ENCODE results near the gene RIPOR2. TPM values are rescaled to one million over a fixed set of nuclear protein-coding genes. Genes with fewer than 3 reads are reported as not detected.

The RIPOR2 gene
- total RNA-seq, 1 donor from 2014 or later: 38.0 TPM

- ATAC-seq: no peak
Observed at GRCh38 chr6:24838994-24839393, 96.8 kb downstream of the RIPOR2 start.

GRCh38 chr6:24838081-24838480 is 97.7 kb downstream of the RIPOR2 start:
- Histone ChIP-seq H3K4me3 (no peak overlapping the region), H3K27ac (no peak overlapping the region), H3K27me3 (ENCODE audit: low read depth) (no peaks in the 10 kb centered on the region), H3K9me3 (no peaks in the 10 kb centered on the region), H3K36me3 (peaks cover 32% of the 10 kb centered on the region), H3K4me1 (peaks cover 6% of the 10 kb centered on the region)
- intact Hi-C loops (cut with DNase I): no loop called here
- no peak for TF ChIP-seq CTCF (IDR thresholded peaks at IDR 0.05)
- ATAC-seq: no peak
- DNase-seq: no peak

More at GRCh38 chr6:24838994-24839393, 96.8 kb downstream of the RIPOR2 start:
- H3K4me3 ChIP-seq: no peak overlapping the region
- DNase-seq: no peak
- H3K27me3 ChIP-seq (ENCODE audit: low read depth): no peaks in the 10 kb centered on the region
- H3K4me1 ChIP-seq: peaks cover 6% of the 10 kb centered on the region
- peaks cover 35% of the 10 kb centered on the region for H3K36me3 ChIP-seq
- no peak overlapping the region for H3K27ac ChIP-seq
- intact Hi-C loops (cut with DNase I): no loop called here
- H3K9me3 ChIP-seq: no peaks in the 10 kb centered on the region
- no peak for TF ChIP-seq CTCF (IDR thresholded peaks at IDR 0.05)

GRCh38 chr6:24836109-24836508 is 99.7 kb downstream of the RIPOR2 start:
- Histone ChIP-seq H3K27me3 (ENCODE audit: low read depth) (no peaks in the 10 kb centered on the region), H3K9me3 (no peaks in the 10 kb centered on the region), H3K4me3 (no peak overlapping the region), H3K4me1 (peaks cover 6% of the 10 kb centered on the region), H3K36me3 (peaks cover 26% of the 10 kb centered on the region), H3K27ac (no peak overlapping the region)
- intact Hi-C loops (cut with DNase I): no loop called here
- DNase-seq: no peak
- no peak for TF ChIP-seq CTCF (IDR thresholded peaks at IDR 0.05)
- ATAC-seq: peak in 1 of 2 donors; percentile 44

- H3K36me3 ChIP-seq: peaks cover 33% of the 10 kb centered on the region
- ATAC-seq (peak in 1 of 2 donors; percentile 29), DNase-seq (no peak)
- intact Hi-C loops (cut with DNase I): no loop called here
- H3K9me3 ChIP-seq: no peaks in the 10 kb centered on the region
- H3K27ac ChIP-seq: no peak overlapping the region
- H3K4me3 ChIP-seq: no peak overlapping the region
- no peaks in the 10 kb centered on the region for H3K27me3 ChIP-seq (ENCODE audit: low read depth)
- no peak for TF ChIP-seq CTCF (IDR thresholded peaks at IDR 0.05)
- H3K4me1 ChIP-seq: peaks cover 6% of the 10 kb centered on the region
Observed at GRCh38 chr6:24833711-24834386, 101.9 kb downstream of the RIPOR2 start.

- intact Hi-C loops (cut with DNase I): no loop called here
Observed at GRCh38 chr6:24832794-24833193, 103.0 kb downstream of the RIPOR2 start.

More at GRCh38 chr6:24832794-24833193, 103.0 kb downstream of the RIPOR2 start:
- ATAC-seq (no peak), DNase-seq (no peak)
- no peak overlapping the region for H3K27ac ChIP-seq
- no peaks in the 10 kb centered on the region for H3K9me3 ChIP-seq
- H3K36me3 ChIP-seq: peaks cover 40% of the 10 kb centered on the region
- no peaks in the 10 kb centered on the region for H3K27me3 ChIP-seq (ENCODE audit: low read depth)
- no peak overlapping the region for H3K4me3 ChIP-seq
- H3K4me1 ChIP-seq: peaks cover 6% of the 10 kb centered on the region
- TF ChIP-seq CTCF (IDR thresholded peaks at IDR 0.05): no peak

Measured in lower lobe of right lung (tissue), 2 donors.